ENCODE data around the gene ZSCAN25. TPM values are rescaled to one million over a fixed set of nuclear protein-coding genes. Genes with fewer than 3 reads are reported as not detected.
"Not testable (repeated sequence)": the region's sequence is repeated elsewhere in the genome, so short reads cannot be mapped to it uniquely, and the experiment has no call there.

The ZSCAN25 gene
- total and polyA plus RNA-seq, 2 of the 13 experiments (the other 11 are each of a cell fraction or from before 2014, with no cell fraction given): 12.1 to 16.8 TPM

GRCh38 chr7:99568770-99569169, 48.0 kb upstream of the ZSCAN25 start:
- H3K27ac ChIP-seq (ENCODE audit: extremely low read length, insufficient read depth, low read length); H2AFZ ChIP-seq (ENCODE audit: low read length); CTCF ChIA-PET (ENCODE audit: low intra/inter-chr PET ratio, low total read pairs); H4K20me1 ChIP-seq (ENCODE audit: insufficient read depth, low read length); intact Hi-C loops (cut with micrococcal nuclease; ENCODE audit: unreplicated experiment); H3K4me3 ChIP-seq (replicated peaks in 1 of 3; ENCODE audit: insufficient read depth in 1 of 3, low read depth in 2 of 3, low read length in 3 of 3); BruUV-seq (replicated peaks); H3K4me2 ChIP-seq (ENCODE audit: low read depth, low read length); POLR2A ChIA-PET; H3K9ac ChIP-seq (ENCODE audit: insufficient read depth, low read depth, low read length); in situ Hi-C loops (cut with HindIII; ENCODE audit: extremely low pct_ligation_motif_present, low pct_unique_long_range_greater_than_20kb); FAIRE-seq; H3K27me3 ChIP-seq (ENCODE audit: control insufficient read depth in 1 of 2, insufficient read depth in 2 of 2, low read length in 2 of 2); H3K9me3 ChIP-seq (ENCODE audit: low read length); H3K79me2 ChIP-seq (ENCODE audit: insufficient read depth, low read length); DNase-seq (ENCODE audit: low spot score); H3K4me1 ChIP-seq (ENCODE audit: insufficient read depth, low read length); ATAC-seq: not testable (repeated sequence)
- TF ChIP-seq ZNF121 (CRISPR knock-in tag; IDR thresholded peaks at IDR 0.05): peak; percentile 90
- H3K36me3 ChIP-seq (replicated peaks in 1 of 2; ENCODE audit: control insufficient read depth in 1 of 2, insufficient read depth in 2 of 2, low read length in 2 of 2): peaks cover 15 to 73% of the 10 kb centered on the region in 2 experiments
- WGBS (ENCODE audit: low lambda C conversion rate): 99% methylated on average over 4 of the region's 7 CpGs

- in situ Hi-C loops (cut with HindIII; ENCODE audit: extremely low pct_ligation_motif_present, low pct_unique_long_range_greater_than_20kb): no loop called here
- no peak for TF ChIP-seq ZFYVE20 (CRISPR knock-in tag; IDR thresholded peaks at IDR 0.05; ENCODE audit: borderline replicate concordance, low read depth)
- TF ChIP-seq RCOR2 (CRISPR knock-in tag; IDR thresholded peaks at IDR 0.05): no peak
- no peak for TF ChIP-seq ZNF619 (CRISPR knock-in tag; IDR thresholded peaks at IDR 0.05)
- TF ChIP-seq ZNF670 (CRISPR knock-in tag; IDR thresholded peaks at IDR 0.05; ENCODE audit: borderline replicate concordance): no peak
- no peak for TF ChIP-seq ZNF597 (CRISPR knock-in tag; IDR thresholded peaks at IDR 0.05)
- no peak for TF ChIP-seq THAP11 (CRISPR knock-in tag; IDR thresholded peaks at IDR 0.05)
- TF ChIP-seq ZNF160 (CRISPR knock-in tag; IDR thresholded peaks at IDR 0.05): no peak
- no peak for TF ChIP-seq ZC3H4 (CRISPR knock-in tag; IDR thresholded peaks at IDR 0.05; ENCODE audit: borderline replicate concordance)
- TF ChIP-seq GABPB1 (CRISPR knock-in tag; IDR thresholded peaks at IDR 0.05): no peak
- no peak for TF ChIP-seq ZNF24 (IDR thresholded peaks at IDR 0.05)
- no peak for TF ChIP-seq ZSCAN30 (CRISPR knock-in tag; IDR thresholded peaks at IDR 0.05)
Measured at GRCh38 chr7:99571768-99572167, 45.0 kb upstream of the ZSCAN25 start.

More at GRCh38 chr7:99571768-99572167, 45.0 kb upstream of the ZSCAN25 start:
- intact Hi-C loops (cut with micrococcal nuclease; ENCODE audit: unreplicated experiment): no loop called here
- ATAC-seq (no peak), FAIRE-seq (no peak), DNase-seq (ENCODE audit: low spot score) (no peak)
- Histone ChIP-seq H3K4me3 (replicated peaks in 1 of 3; ENCODE audit: insufficient read depth in 1 of 3, low read depth in 2 of 3, low read length in 3 of 3) (no peak overlapping the region), H2AFZ (ENCODE audit: low read length) (no peak overlapping the region), H3K4me1 (ENCODE audit: insufficient read depth, low read length) (no peaks in the 10 kb centered on the region), H3K27me3 (ENCODE audit: control insufficient read depth in 1 of 2, insufficient read depth in 2 of 2, low read length in 2 of 2) (no peaks in the 10 kb centered on the region), H3K36me3 (replicated peaks in 1 of 2; ENCODE audit: control insufficient read depth in 1 of 2, insufficient read depth in 2 of 2, low read length in 2 of 2) (peaks cover 6 to 52% of the 10 kb centered on the region in 2 experiments), H3K79me2 (ENCODE audit: insufficient read depth, low read length) (no peaks in the 10 kb centered on the region), H3K4me2 (ENCODE audit: low read depth, low read length) (no peak overlapping the region), H4K20me1 (ENCODE audit: insufficient read depth, low read length) (no peaks in the 10 kb centered on the region), H3K9ac (ENCODE audit: insufficient read depth, low read depth, low read length) (no peak overlapping the region), H3K27ac (ENCODE audit: extremely low read length, insufficient read depth, low read length) (no peak overlapping the region), H3K9me3 (ENCODE audit: low read length) (no peaks in the 10 kb centered on the region)
- BruUV-seq (replicated peaks): no TSS peak
- ChIA-PET CTCF (ENCODE audit: low intra/inter-chr PET ratio, low total read pairs) (no interaction called here), POLR2A (interaction anchor here (1.7 to 1.9 kb wide), 2 partner anchors 9 to 13 kb away, joined by 4 to 6 read pairs; partner anchors contain the start of gene ZNF655)
- WGBS (ENCODE audit: low lambda C conversion rate): 92% methylated on average over 3 of the region's 3 CpGs

All from HepG2 (cell line).